ENCODE results near the gene AEBP2.

DNA sequence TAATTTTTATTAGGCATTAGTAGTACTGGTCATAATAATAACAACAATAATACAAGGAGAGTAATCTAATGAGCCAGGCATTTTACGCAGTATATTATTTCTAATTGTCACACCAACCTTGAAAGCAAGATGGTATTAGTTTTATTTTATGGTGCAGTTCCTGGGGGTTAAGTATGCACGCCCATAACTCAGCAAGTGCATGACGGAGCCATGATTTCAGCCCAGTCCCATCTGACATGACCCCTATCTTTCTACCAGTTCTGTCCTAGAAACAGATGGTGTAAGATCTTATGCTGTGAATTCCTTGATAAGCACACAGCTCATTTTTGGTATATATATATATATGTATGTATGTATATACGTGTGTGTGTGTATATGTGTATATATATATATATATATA, 106.0 kb downstream of the AEBP2 start:
- TF ChIP-seq POLR2A (IDR thresholded peaks at IDR 0.05; ENCODE audit: low read length), result no peak
- no peak for TF ChIP-seq GATA1 (IDR thresholded peaks at IDR 0.05; ENCODE audit: low read depth, low read length)
